Natural killer cell (primary cell): ENCODE measurements around the gene MAGEE2. TPM values are rescaled to one million over a fixed set of nuclear protein-coding genes. Genes with fewer than 3 reads are reported as not detected.
"Not testable (repeated sequence)": the region's sequence is repeated elsewhere in the genome, so short reads cannot be mapped to it uniquely, and the experiment has no call there.

Experiments
- ATAC-seq, 3 donors: fragments of 150-1000 bp in 2 of 3; fragments of 200-7000 bp in 1 of 3; cut with Tn5 transposase; 1 replicate in 1 of 3; 2 replicates in 2 of 3; pipeline ENCODE4 v1.10.0; 2021; ENCODE audit warnings: mild to moderate bottlenecking in 2 of 3, moderate library complexity in 2 of 3
- DNase-seq, 2 donors: peaks; one replicate each; pipeline versions ENCODE4 v3.0.0 to v3.0.0-alpha.2; 2013 to 2021; ENCODE audit warnings: mixed read lengths in 1 of 2
- H3K27ac ChIP-seq: one replicate; pipeline ENCODE4 v1.5.1; 2013; ENCODE audit warnings: mild to moderate bottlenecking, low read length
- H3K27me3 ChIP-seq: one replicate; pipeline ENCODE4 v1.6.1; 2013; ENCODE audit warnings: low read length; ENCODE audit not compliant: control insufficient read depth, insufficient read depth
- H3K36me3 ChIP-seq: one replicate; pipeline ENCODE4 v1.6.1; 2013; ENCODE audit warnings: low read length; ENCODE audit not compliant: control insufficient read depth, insufficient read depth
- H3K4me1 ChIP-seq: one replicate; pipeline ENCODE4 v1.6.1; 2013; ENCODE audit warnings: low read length; ENCODE audit not compliant: control insufficient read depth, insufficient read depth
- H3K4me3 ChIP-seq: one replicate; pipeline ENCODE4 v1.5.1; 2013; ENCODE audit warnings: low read length
- H3K9me3 ChIP-seq: one replicate; pipeline ENCODE4 v1.6.1; 2013; ENCODE audit warnings: low read length; ENCODE audit not compliant: control insufficient read depth, insufficient read depth
- H3K27ac Mint-ChIP-seq, 2 donors: one replicate each; pipeline ENCODE4 v1.8.0; 2022; ENCODE audit warnings: mild to moderate bottlenecking in 2 of 2, mixed read lengths in 2 of 2, moderate library complexity in 1 of 2
- H3K27me3 Mint-ChIP-seq, 2 donors: one replicate each; pipeline ENCODE4 v1.8.0; 2022; ENCODE audit warnings: low read depth in 2 of 2, mixed read lengths in 2 of 2
- H3K36me3 Mint-ChIP-seq: one replicate; pipeline ENCODE4 v1.8.0; 2022; ENCODE audit warnings: mixed read lengths
- H3K4me1 Mint-ChIP-seq, 2 donors: one replicate each; pipeline ENCODE4 v1.8.0; 2022; ENCODE audit warnings: mixed read lengths in 2 of 2
- H3K4me3 Mint-ChIP-seq: one replicate; pipeline ENCODE4 v1.8.0; 2022; ENCODE audit warnings: mild to moderate bottlenecking, moderate library complexity, mixed read lengths
- H3K9me3 Mint-ChIP-seq, 2 donors: one replicate each; pipeline ENCODE4 v1.8.0; 2022; ENCODE audit warnings: mixed read lengths in 2 of 2
- CTCF ChIP-seq: fragments of 200-600 bp; IDR thresholded peaks from one replicate; pipeline ENCODE4 v1.8.0; 2022; ENCODE audit warnings: antibody characterized with exemption
- WGBS: methylation state at CpG from one replicate; pipeline ENCODE4 v1.1.7; 2013; ENCODE audit warnings: missing lambda C conversion rate; ENCODE audit not compliant: insufficient coverage; 5-methylcytosine and 5-hydroxymethylcytosine counted together
- intact Hi-C: fragments of 100-400 bp; cut with micrococcal nuclease; formaldehyde crosslinking; loops from one replicate; pipeline ENCODE4 v1.14.2; 2022
- total RNA-seq, 4 donors: library from RNA; stranded (reverse); fragments of 120-200 nt in 1 of 4; gene quantifications; one replicate each; pipeline versions ENCODE4 v1.2.3 to v1.2.4, GENCODE V29; 2013 to 2022

Gene MAGEE2
- total RNA-seq: not detected
- total RNA-seq (2013): not detected

- intact Hi-C loops: no loop called here
- Histone ChIP-seq H3K36me3 (no peaks in the 10 kb centered on the region), H3K27ac (no peak within 1 kb of the TSS), H3K27me3 (no peaks in the 10 kb centered on the region), H3K4me3 (no peak within 1 kb of the TSS), H3K9me3 (no peaks in the 10 kb centered on the region), H3K4me1 (peaks cover 4% of the 10 kb centered on the region)
- ATAC-seq (no peak), DNase-seq (peak in 1 of 2 donors; percentile 18)
- no peak for TF ChIP-seq CTCF
- Mint-ChIP-seq H3K36me3 (no peaks in the 10 kb centered on the region), H3K9me3 (no peaks in the 10 kb centered on the region), H3K27me3 (peaks cover 3 to 34% of the 10 kb centered on the region in 2 donors), H3K4me1 (peaks cover 0 to 8% of the 10 kb centered on the region in 2 donors), H3K27ac (no peak within 1 kb of the TSS), H3K4me3 (peak within 1 kb of the TSS; percentile 59)
- 17% methylated on average over 34 of the region's 36 CpGs for WGBS
Observed at GRCh38 chrX:75784680-75785491, at the start of gene MAGEE2. TSS of gene MAGEE2 (minus strand) at chrX:75785254. CDS start at chrX:75785051, 203 bp downstream.

GRCh38 chrX:75786290-75786689 is 1.2 kb upstream of the MAGEE2 start:
- no peak overlapping the region for H3K27ac ChIP-seq
- no peak for TF ChIP-seq CTCF
- no peaks in the 10 kb centered on the region for H3K36me3 ChIP-seq
- ATAC-seq (no peak), DNase-seq (no peak)
- H3K4me1 ChIP-seq: peaks cover 4% of the 10 kb centered on the region
- no peak overlapping the region for H3K27ac Mint-ChIP-seq
- peaks cover 3 to 32% of the 10 kb centered on the region in 2 donors for H3K27me3 Mint-ChIP-seq
- no peak overlapping the region for H3K4me3 ChIP-seq
- 85% methylated on average over 4 of the region's 5 CpGs for whole genome bisulfite sequencing
- H3K9me3 Mint-ChIP-seq: no peaks in the 10 kb centered on the region
- H3K4me3 Mint-ChIP-seq: no peak overlapping the region
- intact Hi-C loops: no loop called here
- H3K4me1 Mint-ChIP-seq: peaks cover 0 to 8% of the 10 kb centered on the region in 2 donors
- H3K9me3 ChIP-seq: no peaks in the 10 kb centered on the region
- no peaks in the 10 kb centered on the region for H3K36me3 Mint-ChIP-seq
- H3K27me3 ChIP-seq: no peaks in the 10 kb centered on the region

GRCh38 chrX:75781611-75782010 is 3.4 kb downstream of the MAGEE2 start:
- intact Hi-C loops: no loop called here
- Mint-ChIP-seq H3K27ac (no peak overlapping the region), H3K4me1 (peaks cover 0 to 8% of the 10 kb centered on the region in 2 donors), H3K27me3 (peaks cover 3 to 34% of the 10 kb centered on the region in 2 donors), H3K4me3 (no peak overlapping the region), H3K36me3 (no peaks in the 10 kb centered on the region), H3K9me3 (no peaks in the 10 kb centered on the region)
- Histone ChIP-seq H3K4me3 (no peak overlapping the region), H3K36me3 (no peaks in the 10 kb centered on the region), H3K27ac (no peak overlapping the region), H3K27me3 (no peaks in the 10 kb centered on the region), H3K4me1 (peaks cover 4% of the 10 kb centered on the region), H3K9me3 (no peaks in the 10 kb centered on the region)
- no peak for TF ChIP-seq CTCF
- no peak for DNase-seq
- ATAC-seq: no peak
- WGBS: 33% methylated on average over 11 of the region's 15 CpGs

GRCh38 chrX:75768063-75768462 is 17.0 kb downstream of the MAGEE2 start:
- intact Hi-C loops, H3K4me3 Mint-ChIP-seq: not testable (repeated sequence)

More at GRCh38 chrX:75768063-75768462, 17.0 kb downstream of the MAGEE2 start:
- not testable (repeated sequence) for H3K36me3 Mint-ChIP-seq, H3K9me3 Mint-ChIP-seq, H3K36me3 ChIP-seq, H3K27ac Mint-ChIP-seq, H3K27me3 ChIP-seq, H3K27ac ChIP-seq, ATAC-seq, H3K9me3 ChIP-seq, DNase-seq, H3K4me3 ChIP-seq, H3K4me1 Mint-ChIP-seq, H3K4me1 ChIP-seq
- WGBS: no CpG with 5 or more reads among the region's 5 CpGs
- H3K27me3 Mint-ChIP-seq: peaks cover 3 to 12% of the 10 kb centered on the region in 2 donors
